Ovary (tissue), 9 donors: ENCODE results near the gene BFSP2. TPM values are rescaled to one million over a fixed set of nuclear protein-coding genes. Genes with fewer than 3 reads are reported as not detected.

Source experiments
- DNase-seq, 5 donors: peaks; one replicate each; pipeline ENCODE4 v3.0.0-alpha.2; 2019 to 2020
- H3K27ac ChIP-seq, 2 donors: fragments of 200-600 bp; one replicate each; pipeline versions ENCODE4 v1.5.1 to v1.8.0; 2019 to 2022
- H3K27me3 ChIP-seq: fragments of 200-600 bp; one replicate; pipeline ENCODE4 v1.8.0; 2022
- H3K36me3 ChIP-seq: fragments of 200-600 bp; sonication (generic); one replicate; pipeline ENCODE4 v1.5.1; 2019
- H3K4me1 ChIP-seq: one replicate; pipeline ENCODE4 v1.8.1; 2013; ENCODE audit warnings: mild to moderate bottlenecking, moderate library complexity; ENCODE audit not compliant: insufficient read depth
- H3K4me3 ChIP-seq: fragments of 200-600 bp; sonication (generic); one replicate; pipeline ENCODE4 v1.5.1; 2017
- H3K9me3 ChIP-seq, 2 donors: fragments of 200-600 bp in 1 of 2; sonication (generic) in 1 of 2; one replicate each; pipeline versions ENCODE4 v1.5.1 to v1.8.1; 2013 to 2019; ENCODE audit warnings: mild to moderate bottlenecking in 1 of 2, moderate library complexity in 1 of 2
- CTCF ChIP-seq, 3 donors: fragments of 450-650 bp in 2 of 3; fragments of 200-600 bp in 1 of 3; IDR thresholded peaks; one replicate each; pipeline versions ENCODE4 v1.5.1 to v1.8.0; 2016 to 2022; ENCODE audit warnings: antibody characterized with exemption in 3 of 3, mild to moderate bottlenecking in 1 of 3
- EP300 ChIP-seq: sonication (generic); formaldehyde crosslinking; IDR thresholded peaks from one replicate; pipeline ENCODE4 v1.6.1; 2017; ENCODE audit warnings: antibody characterized with exemption
- POLR2A ChIP-seq: fragments of 450-650 bp; IDR thresholded peaks from one replicate; pipeline ENCODE4 v1.6.1; 2017; ENCODE audit warnings: antibody characterized with exemption, mild to moderate bottlenecking, moderate library complexity
- WGBS, 3 donors: extraction: QIAGEN DNeasy Blood & Tissue Kit in 1 of 3; methylation state at CpG; one replicate each; pipeline versions ENCODE4 v1.1.5 to v1.1.7; 2013 to 2017; 5-methylcytosine and 5-hydroxymethylcytosine counted together
- intact Hi-C, 4 donors: fragments of 100-400 bp; cut with DNase I; formaldehyde crosslinking; loops; one replicate each; pipeline versions ENCODE4 v1.11.0 to v1.15.1; 2022 to 2023
- polyA plus RNA-seq, 2 donors: library from polyadenylated mRNA; stranded (reverse); fragments of 200-250 nt in 1 of 2; fragments of 350-450 nt in 1 of 2; fragmentation: Illumina TruSeq in 1 of 2; extraction: RNeasy Lipid Tissue Mini Kit (QIAGEN cat#74804) in 1 of 2; gene quantifications; one replicate each; pipeline ENCODE4 v1.2.3, GENCODE V29; 2013 to 2014
- total RNA-seq, 7 donors: library from RNA; depleted of rRNA in 2 of 7; stranded (reverse); fragments of >200 nt in 2 of 7; fragmentation: NEBNext Ultra II Directional in 3 of 7; extraction: Animal tissue kit (Norgen Biotek cat#: 25700) in 3 of 7; gene quantifications; one replicate each; pipeline versions ENCODE4 v1.1.0 to v1.2.4, GENCODE V29; 2016 to 2023
- donor health status: DM: no; HTN: no; CAD: no; lungs with moderate emphysema.
- donor health status: DM: no; HTN: no; CAD: no.
- donor health status: Bipolar disorder and iron deficiency.
- donor health status: DM: yes; HTN: yes; CAD: no.
- donor health status: DM: no; HTN: no; CAD: no.
- donor health status: DM: yes; HTN: yes; CAD: no.

Gene BFSP2
- total and polyA plus RNA-seq, 9 donors: not detected

GRCh38 chr3:133414021-133414392 is 14.2 kb downstream of the BFSP2 start:
- Histone ChIP-seq H3K27ac (no peak overlapping the region), H3K36me3 (no peaks in the 10 kb centered on the region), H3K4me1 (no peaks in the 10 kb centered on the region), H3K9me3 (no peaks in the 10 kb centered on the region), H3K4me3 (no peak overlapping the region), H3K27me3 (no peaks in the 10 kb centered on the region)
- intact Hi-C loops: no loop called here
- TF ChIP-seq CTCF (IDR thresholded peaks at IDR 0.05) (no peak), POLR2A (no peak), EP300 (no peak)
- no peak for DNase-seq
- 60 to 80% (median 70%) methylated on average over 4 of the region's 4 CpGs for WGBS, 3 donors

- TF ChIP-seq POLR2A (no peak), CTCF (IDR thresholded peaks at IDR 0.05) (no peak), EP300 (no peak)
- no peaks in the 10 kb centered on the region for H3K9me3 ChIP-seq
- intact Hi-C loops: loop anchor here in 1 of 4 donors (5.0 kb wide), 1 partner anchor 691 kb away; no protein-coding TSS in a partner anchor
Observed at GRCh38 chr3:133418361-133418760, 18.5 kb downstream of the BFSP2 start.

GRCh38 chr3:133419151-133419909 is 19.5 kb downstream of the BFSP2 start:
- Histone ChIP-seq H3K36me3 (no peaks in the 10 kb centered on the region), H3K4me1 (no peaks in the 10 kb centered on the region), H3K27ac (no peak overlapping the region), H3K4me3 (no peak overlapping the region), H3K9me3 (no peaks in the 10 kb centered on the region), H3K27me3 (no peaks in the 10 kb centered on the region)
- no peak for TF ChIP-seq CTCF (IDR thresholded peaks at IDR 0.05)
- TF ChIP-seq POLR2A: no peak
- TF ChIP-seq EP300: no peak
- 83 to 91% (median 84%) methylated on average over 15 of the region's 15 CpGs for WGBS, 3 donors
- no peak for DNase-seq
- intact Hi-C loops: loop anchor here in 1 of 4 donors (5.0 kb wide), 1 partner anchor 692 kb away; no protein-coding TSS in a partner anchor

More at GRCh38 chr3:133418361-133418760, 18.5 kb downstream of the BFSP2 start:
- no peak overlapping the region for H3K4me3 ChIP-seq
- H3K4me1 ChIP-seq: no peaks in the 10 kb centered on the region
- no peaks in the 10 kb centered on the region for H3K36me3 ChIP-seq
- WGBS, 3 donors: 69 to 75% (median 72%) methylated on average over 7 of the region's 7 CpGs
- no peak for DNase-seq
- H3K27me3 ChIP-seq: no peaks in the 10 kb centered on the region
- H3K27ac ChIP-seq: no peak overlapping the region

- WGBS, 3 donors: 76 to 83% (median 78%) methylated on average over 9 of the region's 9 CpGs
- H3K27ac ChIP-seq: no peak overlapping the region
Observed at GRCh38 chr3:133424937-133425869, 25.3 kb downstream of the BFSP2 start.

More at GRCh38 chr3:133424937-133425869, 25.3 kb downstream of the BFSP2 start:
- DNase-seq: no peak
- no peaks in the 10 kb centered on the region for H3K9me3 ChIP-seq
- H3K27me3 ChIP-seq: no peaks in the 10 kb centered on the region
- intact Hi-C loops: loop anchor here in 2 of 4 donors (5.0 to 10.0 kb wide), 2 partner anchors 690 to 698 kb away; no protein-coding TSS in a partner anchor
- no peaks in the 10 kb centered on the region for H3K36me3 ChIP-seq
- no peaks in the 10 kb centered on the region for H3K4me1 ChIP-seq
- TF ChIP-seq POLR2A (no peak), CTCF (IDR thresholded peaks at IDR 0.05) (no peak), EP300 (no peak)
- H3K4me3 ChIP-seq: no peak overlapping the region
